Gastroesophageal sphincter (tissue), 4 donors: ENCODE measurements around the gene PITPNB. TPM values are rescaled to one million over a fixed set of nuclear protein-coding genes. Genes with fewer than 3 reads are reported as not detected.

Experiments
- ATAC-seq: fragments of 150-250 bp; one replicate; pipeline ENCODE4 v1.9.1; 2016; ENCODE audit warnings: mild to moderate bottlenecking, moderate library complexity
- H3K27ac ChIP-seq, 4 donors: fragments of 200-600 bp; sonication (generic) in 3 of 4; 1 replicate in 3 of 4; 2 replicates in 1 of 4; pipeline ENCODE4 v1.5.1; 2016 to 2019
- H3K27me3 ChIP-seq: fragments of 200-600 bp; sonication (generic); one replicate; pipeline ENCODE4 v1.5.1; 2019
- H3K36me3 ChIP-seq, 2 donors: fragments of 200-600 bp; sonication (generic); one replicate each; pipeline ENCODE4 v1.5.1; 2019; ENCODE audit warnings: control low read depth in 1 of 2
- H3K4me1 ChIP-seq, 3 donors: fragments of 200-600 bp; sonication (generic); 1 replicate in 2 of 3; 2 replicates in 1 of 3; pipeline ENCODE4 v1.5.1; 2016 to 2019; ENCODE audit warnings: control low read depth in 2 of 3
- H3K4me3 ChIP-seq, 2 donors: fragments of 200-600 bp; sonication (generic); one replicate each; pipeline ENCODE4 v1.5.1; 2019; ENCODE audit warnings: mild to moderate bottlenecking in 1 of 2, moderate library complexity in 1 of 2
- H3K9me3 ChIP-seq, 3 donors: fragments of 200-600 bp; sonication (generic); one replicate each; pipeline ENCODE4 v1.5.1; 2017 to 2019; ENCODE audit warnings: control low read depth in 2 of 3
- CTCF ChIP-seq, 4 experiments: fragments of 200-600 bp in 2 of 4; fragments of 450-650 bp in 2 of 4; sonication (generic) in 1 of 4; IDR thresholded peaks; one replicate each; pipeline ENCODE4 v1.5.1; 2017 to 2019; ENCODE audit warnings: antibody characterized with exemption in 4 of 4, mild to moderate bottlenecking in 2 of 4, moderate library complexity in 2 of 4
- EP300 ChIP-seq: sonication (generic); formaldehyde crosslinking; IDR thresholded peaks from one replicate; pipeline ENCODE4 v1.6.1; 2017; ENCODE audit warnings: antibody characterized with exemption, mild to moderate bottlenecking
- POLR2A ChIP-seq, 2 donors: fragments of 450-650 bp; IDR thresholded peaks; one replicate each; pipeline ENCODE4 v1.6.1; 2017; ENCODE audit warnings: antibody characterized with exemption in 2 of 2, mild to moderate bottlenecking in 2 of 2, moderate library complexity in 1 of 2
- POLR2AphosphoS5 ChIP-seq: sonication (generic); formaldehyde crosslinking; IDR thresholded peaks from one replicate; pipeline ENCODE4 v1.6.1; 2017; ENCODE audit warnings: antibody characterized with exemption
- WGBS, 2 donors: methylation state at CpG; one replicate each; pipeline ENCODE4 v1.1.5; 2018; ENCODE audit warnings: low coverage in 1 of 2; 5-methylcytosine and 5-hydroxymethylcytosine counted together
- total RNA-seq, 4 donors: library from RNA; depleted of rRNA; stranded (reverse); fragments of >200 nt; gene quantifications; one replicate each; pipeline ENCODE4 v1.1.0, GENCODE V29; 2016

The PITPNB gene
- total RNA-seq, 4 donors from 2014 or later, result 62.8 to 103 (median 96.6) TPM

DNA sequence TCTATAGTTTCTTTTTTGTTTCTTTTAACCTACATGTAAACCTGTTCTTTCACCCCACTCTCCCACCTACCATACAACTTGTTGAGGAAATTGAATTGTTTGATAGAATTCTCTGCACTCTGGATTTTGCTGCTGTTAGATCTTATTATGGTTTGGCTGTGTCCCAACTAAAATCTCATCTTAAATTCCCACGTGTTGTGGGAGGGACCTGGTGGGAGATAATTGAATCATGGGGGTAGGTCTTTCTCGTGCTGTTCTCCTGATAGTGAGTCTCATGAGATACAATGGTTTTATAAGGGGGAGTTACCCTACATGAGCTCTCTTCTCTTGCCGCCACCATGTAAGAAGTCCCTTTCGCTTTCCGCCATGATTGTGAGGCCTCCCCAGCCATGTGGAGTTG, 15.0 kb upstream of the PITPNB start:
- 73 to 93% methylated on average over 2 to 5 of the region's 5 CpGs for WGBS, 2 donors
- H3K4me3 ChIP-seq, result no peak overlapping the region
- no peaks in the 10 kb centered on the region for H3K4me1 ChIP-seq
- ATAC-seq, result no peak
- peaks cover 0 to 16% of the 10 kb centered on the region in 2 donors for H3K36me3 ChIP-seq
- no peak for TF ChIP-seq POLR2AphosphoS5
- TF ChIP-seq POLR2A (IDR thresholded peaks at IDR 0.05), result no peak
- TF ChIP-seq EP300, result no peak
- TF ChIP-seq CTCF (IDR thresholded peaks at IDR 0.05), result no peak
- H3K27me3 ChIP-seq, result no peaks in the 10 kb centered on the region
- H3K9me3 ChIP-seq, result no peaks in the 10 kb centered on the region
- no peak overlapping the region for H3K27ac ChIP-seq

- TF ChIP-seq EP300 (no peak), POLR2AphosphoS5 (no peak), CTCF (IDR thresholded peaks at IDR 0.05) (no peak), POLR2A (IDR thresholded peaks at IDR 0.05) (no peak)
- H3K27me3 ChIP-seq, result no peaks in the 10 kb centered on the region
- no peak for ATAC-seq
- H3K4me3 ChIP-seq, result no peak overlapping the region
- H3K4me1 ChIP-seq, result no peaks in the 10 kb centered on the region
- peaks cover 0 to 10% of the 10 kb centered on the region in 2 donors for H3K36me3 ChIP-seq
- no peaks in the 10 kb centered on the region for H3K9me3 ChIP-seq
- H3K27ac ChIP-seq, result no peak overlapping the region
- 89 to 92% methylated on average over 8 to 9 of the region's 9 CpGs for WGBS, 2 donors
Measured at GRCh38 chr22:27933186-27933983, 14.3 kb upstream of the PITPNB start.

DNA sequence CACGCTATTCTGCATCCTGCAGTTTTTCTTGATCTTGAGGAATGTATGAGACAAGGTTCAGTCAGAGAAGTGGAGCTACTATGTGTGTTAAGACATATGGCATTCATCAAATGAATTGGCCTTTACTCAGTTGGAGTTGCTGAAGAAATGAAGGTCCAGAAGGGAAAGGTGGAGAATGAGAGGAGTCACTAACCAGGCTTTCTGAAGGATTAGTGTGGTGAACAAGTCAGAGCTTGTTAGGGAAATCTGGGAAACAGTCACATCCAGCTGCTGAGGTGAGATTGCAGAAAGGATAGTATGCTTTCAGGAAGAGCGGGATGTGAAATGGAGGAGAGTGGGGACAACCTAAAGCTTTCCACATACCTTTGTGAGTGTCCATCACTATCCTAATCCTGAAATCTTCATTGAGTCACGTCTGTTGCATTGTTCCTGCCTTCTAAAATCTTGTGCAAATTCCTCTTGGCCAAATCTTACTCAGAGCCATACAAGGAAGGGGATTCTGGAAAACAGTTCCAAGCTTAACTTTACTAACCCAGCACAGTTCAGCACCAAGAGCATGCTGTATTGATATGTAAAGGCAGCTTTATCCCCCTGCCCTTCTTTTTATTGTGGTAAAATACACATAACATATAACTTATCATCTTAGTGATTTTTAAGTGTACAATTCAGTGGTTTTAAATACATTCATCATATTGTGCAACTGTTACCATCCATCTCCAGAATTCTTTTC, 11.4 kb upstream of the PITPNB start:
- Histone ChIP-seq H3K27ac (no peak overlapping the region), H3K27me3 (no peaks in the 10 kb centered on the region), H3K9me3 (no peaks in the 10 kb centered on the region), H3K4me3 (no peak overlapping the region), H3K4me1 (no peaks in the 10 kb centered on the region), H3K36me3 (peaks cover 0 to 3% of the 10 kb centered on the region in 2 donors)
- no peak for TF ChIP-seq POLR2A (IDR thresholded peaks at IDR 0.05)
- no peak for TF ChIP-seq EP300
- WGBS, 2 donors, result 67 to 76% methylated on average over 3 of the region's 3 CpGs
- no peak for ATAC-seq

DNA sequence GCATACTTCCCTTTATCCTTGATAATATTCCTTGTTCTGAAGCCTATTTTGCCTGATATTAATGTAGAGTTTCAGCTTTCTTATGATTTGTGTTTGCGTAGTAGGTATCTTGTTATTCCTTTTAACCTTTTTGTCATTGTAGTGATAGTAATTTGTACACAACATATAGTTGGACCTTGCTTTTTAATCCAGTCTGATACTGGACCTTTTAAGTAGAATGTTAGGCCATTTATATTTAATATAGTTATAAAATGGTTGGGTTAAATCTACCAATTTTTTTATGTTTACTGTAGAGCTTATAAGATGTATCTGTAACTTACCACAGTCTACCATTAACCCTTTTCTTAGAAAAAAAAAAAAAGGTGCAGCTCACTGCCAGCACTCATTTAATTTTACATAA, 8.6 kb upstream of the PITPNB start:
- no peaks in the 10 kb centered on the region for H3K4me1 ChIP-seq
- no peaks in the 10 kb centered on the region for H3K9me3 ChIP-seq
- no peak for ATAC-seq
- H3K4me3 ChIP-seq, result no peak overlapping the region
- WGBS, 2 donors, result 83 to 100% methylated on average over 1 of the region's 1 CpG
- H3K36me3 ChIP-seq, result peaks cover 0 to 23% of the 10 kb centered on the region in 2 donors
- no peaks in the 10 kb centered on the region for H3K27me3 ChIP-seq
- TF ChIP-seq EP300, result no peak
- TF ChIP-seq POLR2A (IDR thresholded peaks at IDR 0.05), result no peak
- no peak for TF ChIP-seq POLR2AphosphoS5
- TF ChIP-seq CTCF (IDR thresholded peaks at IDR 0.05), result no peak
- no peak overlapping the region for H3K27ac ChIP-seq

- no peak overlapping the region for H3K27ac ChIP-seq
- no peak for ATAC-seq
- no peak for TF ChIP-seq POLR2A (IDR thresholded peaks at IDR 0.05)
- TF ChIP-seq EP300, result no peak
- TF ChIP-seq POLR2AphosphoS5, result no peak
- TF ChIP-seq CTCF (IDR thresholded peaks at IDR 0.05), result no peak
Measured at GRCh38 chr22:27925331-27925730, 6.3 kb upstream of the PITPNB start.

More at GRCh38 chr22:27925331-27925730, 6.3 kb upstream of the PITPNB start:
- Histone ChIP-seq H3K9me3 (no peaks in the 10 kb centered on the region), H3K27me3 (no peaks in the 10 kb centered on the region), H3K4me3 (no peak overlapping the region), H3K36me3 (peaks cover 0 to 25% of the 10 kb centered on the region in 2 donors), H3K4me1 (peaks cover 4 to 18% (median 4%) of the 10 kb centered on the region in 3 donors)
- WGBS, 2 donors, result 90 to 100% methylated on average over 1 of the region's 1 CpG
